Left ventricle myocardium inferior (tissue), 1 donor: ENCODE measurements around the gene CACNG3. TPM values are rescaled to one million over a fixed set of nuclear protein-coding genes. Genes with fewer than 3 reads are reported as not detected.

ENCODE experiments used
- DNase-seq: peaks from one replicate; pipeline ENCODE4 v3.0.0-alpha.2; 2020
- H3K27ac ChIP-seq: fragments of 200-600 bp; replicated peaks from 2 replicates; pipeline ENCODE4 v1.8.0; 2021
- H3K27me3 ChIP-seq: fragments of 200-600 bp; 2 replicates; pipeline ENCODE4 v1.8.0; 2021; ENCODE audit warnings: low read depth
- H3K36me3 ChIP-seq: fragments of 200-600 bp; 2 replicates; pipeline ENCODE4 v1.8.0; 2021
- H3K4me1 ChIP-seq: fragments of 200-600 bp; 2 replicates; pipeline ENCODE4 v1.8.0; 2021
- H3K4me3 ChIP-seq: fragments of 200-600 bp; 2 replicates; pipeline ENCODE4 v1.8.0; 2021; ENCODE audit warnings: mild to moderate bottlenecking, moderate library complexity
- H3K9me3 ChIP-seq: fragments of 200-600 bp; replicated peaks from 2 replicates; pipeline ENCODE4 v1.8.0; 2021
- intact Hi-C: fragments of 100-400 bp; cut with micrococcal nuclease; formaldehyde crosslinking; loops from one replicate; pipeline ENCODE4 v1.11.0; 2022
- total RNA-seq: library from RNA; stranded (reverse); fragmentation: NEBNext Ultra II Directional; extraction: Animal tissue kit (Norgen Biotek cat#: 25700); gene quantifications from one replicate; pipeline ENCODE4 v1.2.1, GENCODE V29; 2021
- TF ChIP-seq, protein P1 (sequence below): fragments of 200-600 bp; IDR thresholded peaks from 2 replicates; pipeline ENCODE4 v1.8.0; 2021; ENCODE audit warnings: antibody characterized with exemption, mild to moderate bottlenecking, borderline replicate concordance
- donor health status: DM: no; HTN: yes; CAD: no; lungs with severe emphysema.

Gene CACNG3
- total RNA-seq, 1 donor from 2014 or later: not detected

DNA sequence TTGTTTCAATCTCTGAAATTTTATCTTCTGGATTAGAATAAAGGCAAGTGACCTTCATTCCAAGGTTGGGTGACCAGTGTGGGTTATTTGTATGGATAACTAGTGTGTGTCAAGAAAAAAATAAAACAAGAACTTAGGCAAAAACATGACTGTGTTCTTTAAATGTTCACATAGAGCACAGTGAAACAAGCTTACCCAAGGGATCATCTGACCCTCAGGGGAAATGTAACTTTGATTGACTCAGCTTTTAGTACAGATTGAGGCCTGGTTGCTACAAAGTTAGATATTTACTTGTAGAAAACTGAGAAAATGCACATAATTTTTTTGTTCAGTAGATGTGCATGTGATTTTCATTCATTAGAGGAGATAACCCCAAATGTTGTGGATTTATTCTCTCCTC lies 6.7 kb downstream of the CACNG3 start:
- H3K4me1 ChIP-seq: no peaks in the 10 kb centered on the region
- H3K27ac ChIP-seq: no peak overlapping the region
- no peak for DNase-seq
- intact Hi-C loops: no loop called here
- H3K27me3 ChIP-seq: peaks cover 67% of the 10 kb centered on the region
- no peaks in the 10 kb centered on the region for H3K36me3 ChIP-seq
- no peak overlapping the region for H3K4me3 ChIP-seq
- peaks cover 8% of the 10 kb centered on the region for H3K9me3 ChIP-seq
- TF ChIP-seq, protein P1, sequence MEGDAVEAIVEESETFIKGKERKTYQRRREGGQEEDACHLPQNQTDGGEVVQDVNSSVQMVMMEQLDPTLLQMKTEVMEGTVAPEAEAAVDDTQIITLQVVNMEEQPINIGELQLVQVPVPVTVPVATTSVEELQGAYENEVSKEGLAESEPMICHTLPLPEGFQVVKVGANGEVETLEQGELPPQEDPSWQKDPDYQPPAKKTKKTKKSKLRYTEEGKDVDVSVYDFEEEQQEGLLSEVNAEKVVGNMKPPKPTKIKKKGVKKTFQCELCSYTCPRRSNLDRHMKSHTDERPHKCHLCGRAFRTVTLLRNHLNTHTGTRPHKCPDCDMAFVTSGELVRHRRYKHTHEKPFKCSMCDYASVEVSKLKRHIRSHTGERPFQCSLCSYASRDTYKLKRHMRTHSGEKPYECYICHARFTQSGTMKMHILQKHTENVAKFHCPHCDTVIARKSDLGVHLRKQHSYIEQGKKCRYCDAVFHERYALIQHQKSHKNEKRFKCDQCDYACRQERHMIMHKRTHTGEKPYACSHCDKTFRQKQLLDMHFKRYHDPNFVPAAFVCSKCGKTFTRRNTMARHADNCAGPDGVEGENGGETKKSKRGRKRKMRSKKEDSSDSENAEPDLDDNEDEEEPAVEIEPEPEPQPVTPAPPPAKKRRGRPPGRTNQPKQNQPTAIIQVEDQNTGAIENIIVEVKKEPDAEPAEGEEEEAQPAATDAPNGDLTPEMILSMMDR: no peak

DNA sequence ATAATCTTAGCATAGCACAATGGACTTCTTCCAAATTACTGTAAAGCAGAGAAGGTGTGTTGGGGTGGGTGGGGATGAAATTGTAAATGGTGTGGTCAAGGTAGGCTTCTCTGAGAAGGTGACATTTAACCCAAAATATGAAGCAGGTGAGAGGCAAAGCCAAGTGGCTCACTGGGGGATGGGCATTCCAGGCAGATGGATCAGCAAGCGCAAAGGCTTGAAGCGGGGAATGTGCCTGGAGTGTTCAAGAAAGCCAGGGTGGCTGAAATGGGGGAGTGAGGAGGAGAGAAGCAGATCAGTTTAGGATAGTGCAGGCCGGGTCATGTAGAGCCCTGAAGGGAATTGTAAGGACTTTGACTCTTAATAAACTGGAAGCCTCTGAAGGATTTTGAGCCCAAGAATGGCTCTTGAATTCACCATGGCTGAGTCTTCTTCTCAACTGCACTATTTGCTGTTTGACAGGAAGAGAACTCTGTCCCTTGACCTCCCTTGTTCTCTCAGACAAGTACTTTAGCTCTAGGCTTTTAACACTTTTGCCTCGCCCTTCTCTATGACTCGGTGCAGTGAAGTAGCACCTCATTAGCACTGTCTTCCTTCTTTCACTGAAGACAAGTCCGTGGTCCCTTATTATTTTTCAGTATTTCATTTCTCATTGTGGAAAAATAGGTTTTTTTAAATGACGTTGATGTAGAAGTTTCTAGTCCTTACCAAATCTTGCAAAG lies 14.7 kb downstream of the CACNG3 start:
- intact Hi-C loops: no loop called here
- peaks cover 3% of the 10 kb centered on the region for H3K9me3 ChIP-seq
- peaks cover 60% of the 10 kb centered on the region for H3K27me3 ChIP-seq
- no peaks in the 10 kb centered on the region for H3K4me1 ChIP-seq
- TF ChIP-seq, protein P1: no peak
- H3K27ac ChIP-seq: no peak overlapping the region
- no peak for DNase-seq
- H3K36me3 ChIP-seq: no peaks in the 10 kb centered on the region
- no peak overlapping the region for H3K4me3 ChIP-seq

DNA sequence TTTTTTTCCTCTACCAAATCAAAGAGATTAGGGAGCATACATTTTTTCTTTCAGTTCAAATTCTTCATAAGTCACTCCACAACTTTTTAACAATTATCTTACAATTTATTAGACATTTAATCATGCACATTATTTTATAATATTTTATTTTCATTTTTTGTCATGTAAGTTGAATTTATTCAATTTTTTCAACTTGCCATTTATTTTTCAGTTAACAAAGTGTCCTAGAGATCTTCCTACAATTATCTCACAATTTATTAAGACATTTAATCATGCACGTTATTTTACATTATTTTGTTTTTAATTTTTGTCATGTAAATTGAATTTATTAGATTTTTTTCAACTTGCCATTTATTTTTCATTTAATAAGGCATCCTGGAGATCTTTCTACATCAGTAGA lies 16.2 kb downstream of the CACNG3 start:
- Histone ChIP-seq H3K4me3 (no peak overlapping the region), H3K4me1 (no peaks in the 10 kb centered on the region), H3K36me3 (no peaks in the 10 kb centered on the region), H3K9me3 (no peaks in the 10 kb centered on the region), H3K27me3 (peaks cover 64% of the 10 kb centered on the region), H3K27ac (no peak overlapping the region)
- intact Hi-C loops: no loop called here
- no peak for DNase-seq
- TF ChIP-seq, protein P1: no peak

GRCh38 chr16:24273508-24274182 lies 17.5 kb downstream of the CACNG3 start:
- H3K9me3 ChIP-seq: no peaks in the 10 kb centered on the region
- peaks cover 66% of the 10 kb centered on the region for H3K27me3 ChIP-seq
- intact Hi-C loops: no loop called here
- no peak for DNase-seq
- H3K27ac ChIP-seq: no peak overlapping the region
- no peak overlapping the region for H3K4me3 ChIP-seq
- TF ChIP-seq, protein P1: no peak
- no peaks in the 10 kb centered on the region for H3K4me1 ChIP-seq
- H3K36me3 ChIP-seq: no peaks in the 10 kb centered on the region

GRCh38 chr16:24275413-24275812 lies 19.3 kb downstream of the CACNG3 start:
- no peaks in the 10 kb centered on the region for H3K36me3 ChIP-seq
- no peak for DNase-seq
- H3K4me3 ChIP-seq: no peak overlapping the region
- H3K27ac ChIP-seq: no peak overlapping the region
- intact Hi-C loops: no loop called here
- no peaks in the 10 kb centered on the region for H3K4me1 ChIP-seq
- no peaks in the 10 kb centered on the region for H3K9me3 ChIP-seq
- TF ChIP-seq, protein P1: no peak
- H3K27me3 ChIP-seq: peaks cover 65% of the 10 kb centered on the region
